Testis (tissue), 2 donors: ENCODE data around the gene DNAJC15.

ENCODE experiments used
- CTCF ChIP-seq, 3 experiments: fragments of 450-650 bp in 2 of 3; fragments of 200-600 bp in 1 of 3; sonication (generic) in 1 of 3; IDR thresholded peaks; one replicate each; pipeline ENCODE4 v1.5.1; 2016 to 2019; ENCODE audit warnings: antibody characterized with exemption in 3 of 3, mild to moderate bottlenecking in 2 of 3, moderate library complexity in 1 of 3
- POLR2A ChIP-seq: fragments of 450-650 bp; IDR thresholded peaks from one replicate; pipeline ENCODE4 v1.6.1; 2017; ENCODE audit warnings: antibody characterized with exemption, mild to moderate bottlenecking, moderate library complexity

- TF ChIP-seq CTCF (IDR thresholded peaks at IDR 0.05) = no peak
- no peak for TF ChIP-seq POLR2A
These were observed 2.6 kb upstream of the DNAJC15 start for GRCh38 chr13:43020794-43021193.
